Stimulated activated CD8-positive, alpha-beta memory T cell treated with anti-CD3 and anti-CD28 coated beads, Interleukin-2, amount 100 ng/mL, for 1 hour (primary cell): ENCODE measurements around the gene AOX1.
"Not testable (repeated sequence)": the region's sequence is repeated elsewhere in the genome, so short reads cannot be mapped to it uniquely, and the experiment has no call there.

Experiments
- DNase-seq, 2 donors: peaks; one replicate each; pipeline ENCODE4 v3.0.0-alpha.2; 2020; ENCODE audit warnings: low read depth in 2 of 2

The AOX1 gene

DNA sequence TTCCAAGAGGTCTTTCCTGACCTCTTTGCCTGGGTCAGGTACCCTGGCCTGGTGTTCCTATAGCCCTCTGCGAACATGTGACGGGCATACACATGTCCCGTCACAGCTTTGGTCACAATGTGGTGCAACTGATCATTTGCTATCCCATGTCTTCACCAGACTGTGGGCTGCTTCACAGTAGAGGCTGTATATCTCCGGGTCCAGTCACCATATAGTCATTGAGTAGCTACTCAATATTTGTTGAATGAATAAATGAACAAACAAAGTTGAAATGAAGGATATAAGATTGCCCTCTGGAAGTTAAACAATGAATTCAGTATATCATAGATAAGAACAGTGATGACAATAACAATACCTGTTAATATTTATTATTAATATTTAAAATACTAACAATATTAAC, 16.8 kb downstream of the AOX1 start:
- no peak for DNase-seq

DNA sequence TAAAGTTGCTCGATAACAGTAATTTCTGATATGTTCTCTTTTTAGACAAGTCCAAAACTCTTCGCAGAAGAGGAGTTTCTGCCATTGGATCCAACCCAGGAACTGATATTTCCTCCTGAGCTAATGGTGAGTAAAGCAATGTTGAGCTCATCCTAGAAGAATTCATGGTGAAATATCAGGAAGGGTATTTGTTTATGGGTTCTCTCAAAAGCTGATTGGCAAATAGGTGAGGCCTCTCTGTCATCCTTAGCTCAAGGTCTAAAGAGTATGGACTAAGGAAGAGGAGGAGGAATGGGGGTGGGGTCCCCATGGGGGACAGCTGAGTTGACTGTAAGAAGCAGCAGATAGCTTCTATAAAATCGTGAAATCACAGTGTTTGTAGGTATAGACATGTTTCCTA, 18.2 kb downstream of the AOX1 start:
- no peak for DNase-seq

DNA sequence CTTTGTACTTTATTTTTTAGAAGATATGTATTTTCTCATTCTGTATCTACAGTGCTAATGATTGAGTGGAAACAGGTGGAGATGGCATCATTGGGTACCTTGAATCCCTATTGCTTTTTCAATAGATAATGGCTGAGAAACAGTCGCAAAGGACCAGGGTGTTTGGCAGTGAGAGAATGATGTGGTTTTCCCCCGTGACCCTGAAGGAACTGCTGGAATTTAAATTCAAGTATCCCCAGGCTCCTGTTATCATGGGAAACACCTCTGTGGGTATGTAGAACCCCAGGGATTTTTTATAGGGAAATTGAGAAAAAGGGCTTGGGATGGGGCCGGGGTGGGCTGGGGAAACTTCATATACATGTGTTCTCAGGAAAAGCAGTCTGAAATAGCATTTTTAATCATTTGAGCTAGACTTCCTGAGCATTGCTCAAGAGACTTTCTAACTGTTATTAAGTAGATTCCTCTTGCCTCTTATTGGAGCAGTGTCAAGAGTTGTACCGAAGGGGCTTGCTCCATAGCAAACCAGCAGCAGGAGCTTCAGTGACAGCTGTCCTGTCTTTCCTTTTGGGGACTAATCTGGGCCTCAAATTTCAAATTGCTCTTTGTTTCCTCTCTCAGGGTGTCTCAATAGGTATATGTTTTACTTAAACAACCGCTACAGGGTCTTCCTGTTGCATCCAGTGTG, 18.9 kb downstream of the AOX1 start:
- no peak for DNase-seq

DNA sequence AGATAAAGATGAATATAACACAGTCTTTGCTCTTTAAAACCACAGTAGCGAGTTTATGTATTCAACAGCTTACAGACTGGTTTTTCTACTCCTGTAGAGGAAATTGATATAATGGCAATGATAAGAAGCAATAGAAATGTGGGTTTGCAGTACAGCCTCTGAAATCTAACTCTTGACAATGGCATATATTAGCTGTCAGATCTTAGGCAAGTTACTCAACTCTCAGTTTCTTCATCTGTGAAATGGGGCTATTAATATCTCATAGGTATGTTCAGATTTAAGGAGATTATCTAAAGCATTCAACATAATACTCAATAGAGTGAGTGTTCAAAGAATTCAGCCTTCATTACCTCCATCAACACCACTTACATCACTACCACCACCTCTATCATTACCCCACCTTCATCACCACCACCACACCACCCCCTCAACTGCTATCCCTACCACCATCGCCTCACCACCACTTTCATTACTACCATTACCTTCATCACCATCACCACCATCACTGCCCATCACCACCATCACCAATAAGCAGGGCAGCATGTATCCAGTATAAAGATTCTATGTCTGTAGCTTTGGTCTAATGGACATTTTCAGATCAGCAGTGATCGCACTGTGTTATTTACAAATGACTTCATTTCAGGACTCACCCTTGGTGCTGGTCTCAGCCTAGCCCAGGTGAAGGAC, 22.7 kb downstream of the AOX1 start:
- no peak for DNase-seq

DNA sequence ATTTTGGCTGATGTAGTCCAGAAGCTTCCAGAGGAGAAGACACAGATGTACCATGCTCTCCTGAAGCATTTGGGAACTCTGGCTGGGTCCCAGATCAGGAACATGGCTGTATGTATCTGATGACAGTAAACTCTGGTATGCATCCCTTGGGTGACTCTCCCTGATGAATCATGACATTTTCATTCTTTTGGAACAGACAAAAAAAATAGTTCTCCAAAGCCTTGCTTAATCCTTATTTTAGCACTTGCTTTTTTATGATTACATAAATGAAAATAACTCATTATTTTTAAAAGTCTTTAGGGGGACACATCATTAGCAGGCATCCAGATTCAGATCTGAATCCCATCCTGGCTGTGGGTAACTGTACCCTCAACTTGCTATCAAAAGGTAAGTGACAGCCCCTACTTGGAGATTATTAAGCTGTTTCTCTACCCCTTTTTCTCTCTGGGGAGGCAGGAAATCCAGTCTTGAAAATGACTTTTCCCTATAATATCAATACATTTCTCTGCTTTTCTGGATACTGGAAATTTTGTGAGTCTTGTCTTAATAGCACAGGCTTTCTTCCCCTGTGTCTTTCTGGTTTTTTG, 23.3 kb downstream of the AOX1 start:
- no peak for DNase-seq

DNA sequence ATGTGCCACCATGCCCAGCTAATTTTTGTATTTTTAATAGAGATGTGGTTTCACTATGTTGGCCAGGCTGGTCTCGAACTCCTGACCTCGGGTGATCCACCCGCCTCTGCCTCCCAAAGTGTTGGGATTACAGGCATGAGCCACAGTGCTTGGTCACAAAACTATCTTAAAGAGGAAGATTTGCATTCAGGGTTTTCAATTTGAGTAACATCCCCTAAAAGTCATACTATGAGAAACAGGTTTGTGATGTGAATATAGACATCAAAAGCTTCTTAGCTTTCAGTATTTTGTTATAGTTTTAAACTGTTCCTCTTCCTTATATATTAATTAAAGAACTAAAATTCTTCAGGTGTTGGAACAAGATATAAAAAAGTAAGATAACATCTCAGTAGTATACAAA, 24.4 kb downstream of the AOX1 start:
- DNase-seq, result not testable (repeated sequence)

DNA sequence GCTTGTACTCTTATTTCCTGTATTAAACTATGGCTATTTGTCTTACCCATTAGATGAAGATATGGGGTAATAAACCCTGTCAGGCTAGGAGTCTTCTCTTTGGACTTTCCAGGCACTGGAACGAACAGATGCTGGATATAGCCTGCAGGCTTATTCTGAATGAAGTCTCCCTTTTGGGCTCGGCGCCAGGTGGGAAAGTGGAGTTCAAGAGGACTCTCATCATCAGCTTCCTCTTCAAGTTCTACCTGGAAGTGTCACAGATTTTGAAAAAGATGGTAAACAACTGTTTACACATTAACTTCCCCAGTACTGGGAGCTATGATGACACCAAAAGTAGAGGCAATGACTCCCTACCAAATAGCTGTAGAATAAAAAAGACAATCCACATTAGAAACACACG, 27.9 kb downstream of the AOX1 start:
- no peak for DNase-seq

DNA sequence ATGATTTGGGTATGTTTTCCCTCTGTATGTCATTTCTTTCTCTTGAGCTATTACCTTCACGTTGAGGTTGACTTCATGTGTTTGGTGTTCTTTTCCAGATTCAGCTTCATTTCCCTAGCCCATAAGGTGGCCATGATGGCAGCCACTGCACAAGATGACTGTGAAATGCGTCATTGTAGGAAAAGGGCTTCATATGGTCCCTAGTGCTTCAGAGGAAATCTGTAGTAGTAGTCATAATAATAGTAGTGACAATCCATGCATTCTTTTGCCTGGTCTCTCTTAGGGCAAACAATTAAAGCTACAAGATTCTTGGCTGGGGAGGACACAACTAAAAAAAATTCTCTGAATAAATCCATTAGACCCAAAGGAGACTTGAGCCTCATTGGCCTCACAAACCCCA, 28.4 kb downstream of the AOX1 start:
- no peak for DNase-seq

DNA sequence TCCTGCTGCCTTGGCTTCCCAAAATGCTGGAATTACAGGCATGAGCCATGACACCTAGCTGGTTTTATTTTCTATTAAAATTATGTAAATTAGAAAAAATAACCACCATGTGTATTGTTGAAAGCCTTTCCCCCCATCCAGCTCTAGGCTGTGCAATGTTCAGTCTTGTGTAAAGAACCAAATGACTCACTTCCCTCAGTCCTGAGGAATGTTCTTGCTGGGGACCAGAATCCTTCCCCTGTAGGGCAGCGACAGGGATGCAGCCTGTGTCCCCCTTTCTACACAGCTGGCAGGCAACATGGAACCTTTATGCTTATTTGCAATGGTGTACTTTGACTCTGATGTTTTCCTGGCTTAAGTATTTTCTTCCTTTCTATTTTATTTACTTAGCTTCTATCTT, 29.4 kb downstream of the AOX1 start:
- no peak for DNase-seq

DNA sequence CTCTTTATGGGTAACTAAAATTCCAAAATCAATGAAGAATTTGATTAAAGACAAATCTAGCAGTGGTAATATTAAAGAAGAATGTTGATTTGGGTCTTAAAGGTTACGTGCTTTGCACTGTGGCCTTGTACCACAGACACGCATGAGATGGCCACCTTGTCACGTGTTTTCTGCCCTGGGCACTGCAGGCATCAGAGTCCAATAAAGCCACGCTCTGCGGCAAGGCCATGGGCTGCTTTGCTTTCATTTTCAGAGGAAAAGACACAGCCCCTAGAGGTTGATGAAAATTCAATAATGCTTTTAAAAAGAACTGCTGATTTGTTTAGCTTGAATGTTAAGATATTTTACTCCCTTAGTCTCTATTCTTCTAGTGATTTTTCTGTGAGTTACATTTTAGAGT, 30.4 kb downstream of the AOX1 start:
- no peak for DNase-seq

DNA sequence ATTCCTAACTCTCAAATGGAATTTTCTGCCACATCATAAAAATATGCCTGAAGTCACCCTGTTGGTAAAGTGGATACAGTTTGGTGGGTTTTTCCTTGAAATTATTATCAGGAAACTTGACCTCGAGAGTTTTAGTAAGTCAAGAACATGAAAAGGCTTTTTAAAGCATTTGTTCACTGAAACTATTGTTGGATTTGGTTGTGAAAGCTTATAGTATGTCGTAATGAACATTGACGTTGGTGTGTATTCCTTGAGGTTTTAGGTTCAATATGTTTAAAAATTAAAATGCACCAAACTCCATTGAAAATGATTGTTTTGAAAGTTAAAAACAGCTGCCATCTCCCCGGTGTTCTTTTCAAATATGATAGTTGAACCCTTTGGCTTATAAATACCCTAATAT, 30.8 kb downstream of the AOX1 start:
- DNase-seq, result no peak

DNA sequence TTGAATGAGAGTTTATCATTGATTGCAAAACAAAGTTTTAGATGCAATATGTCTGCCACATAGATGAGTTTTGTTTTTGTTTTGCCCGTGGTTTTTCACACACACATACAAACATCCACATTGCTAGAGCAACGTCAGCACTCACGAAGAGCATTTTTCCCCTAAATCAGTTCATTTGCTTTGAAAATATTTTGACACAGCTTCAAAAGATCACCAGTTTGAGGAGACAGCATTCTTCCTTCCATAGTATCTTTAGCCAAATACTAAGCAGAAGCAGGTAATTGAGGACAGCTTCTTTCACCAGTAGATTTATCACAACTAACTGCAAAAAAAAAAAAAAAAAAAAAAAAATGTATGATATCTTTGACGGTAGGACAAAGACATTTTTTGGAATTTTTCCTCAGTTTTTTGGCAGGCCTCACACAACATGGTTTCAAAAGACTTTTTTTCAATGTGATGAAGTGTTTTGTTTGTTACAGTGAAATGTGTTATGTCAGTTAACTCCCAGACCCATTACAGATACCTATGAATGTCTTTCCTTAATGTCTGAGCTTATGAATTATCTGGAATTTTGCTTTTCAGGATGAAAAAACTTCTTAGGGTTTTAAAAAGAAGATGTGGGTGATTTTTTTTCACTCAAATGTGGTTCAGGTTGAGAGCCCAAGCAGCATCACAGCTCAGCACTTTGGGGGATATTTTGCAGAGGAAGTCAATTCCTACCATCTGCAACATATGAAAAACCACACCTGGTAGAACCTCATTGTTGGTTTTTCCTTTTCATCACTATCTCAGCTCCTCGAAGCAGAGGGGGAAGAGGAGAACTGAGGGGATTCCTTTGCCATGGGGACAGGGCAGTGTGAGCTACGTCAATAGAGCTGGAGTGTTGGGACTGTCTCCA, 31.6 kb downstream of the AOX1 start:
- DNase-seq, result no peak

DNA sequence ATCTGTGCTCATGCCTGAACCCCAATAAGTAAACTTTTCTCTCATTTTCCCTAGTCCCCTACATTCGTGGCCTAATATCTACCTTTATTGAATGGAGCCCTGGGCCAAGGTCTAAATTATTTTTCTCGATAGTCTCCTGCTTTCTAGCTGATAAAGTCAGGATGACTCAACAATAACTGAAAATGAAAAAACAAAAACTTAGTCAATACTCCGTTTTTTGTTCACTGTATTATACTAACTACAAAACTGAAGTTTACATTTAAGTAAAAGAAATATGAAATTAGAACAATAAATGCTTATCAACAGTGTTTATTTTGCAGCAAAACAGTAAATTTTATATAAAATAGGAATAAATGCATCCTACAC, 32.2 kb downstream of the AOX1 start:
- no peak for DNase-seq

DNA sequence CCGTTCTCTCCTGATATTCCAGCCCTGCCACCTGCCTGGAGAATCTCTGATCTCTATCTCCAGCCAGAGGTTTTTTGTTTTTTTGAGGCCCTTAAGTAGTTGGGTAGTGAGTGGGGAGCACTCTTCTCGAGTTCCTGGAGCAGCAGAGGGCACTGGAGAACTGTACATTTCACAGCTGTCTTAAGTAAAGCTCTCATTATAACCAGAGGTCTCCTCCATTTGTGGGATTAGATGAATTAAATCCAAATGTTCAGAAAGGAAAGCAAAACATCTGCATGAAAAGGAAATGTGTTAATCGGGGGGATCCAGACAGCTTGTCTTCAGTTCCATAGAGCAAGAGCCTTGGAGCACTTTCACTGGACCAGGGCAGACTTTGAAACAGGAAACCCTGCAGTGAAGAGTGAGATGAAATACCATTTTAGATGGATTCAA, 32.8 kb downstream of the AOX1 start:
- no peak for DNase-seq

DNA sequence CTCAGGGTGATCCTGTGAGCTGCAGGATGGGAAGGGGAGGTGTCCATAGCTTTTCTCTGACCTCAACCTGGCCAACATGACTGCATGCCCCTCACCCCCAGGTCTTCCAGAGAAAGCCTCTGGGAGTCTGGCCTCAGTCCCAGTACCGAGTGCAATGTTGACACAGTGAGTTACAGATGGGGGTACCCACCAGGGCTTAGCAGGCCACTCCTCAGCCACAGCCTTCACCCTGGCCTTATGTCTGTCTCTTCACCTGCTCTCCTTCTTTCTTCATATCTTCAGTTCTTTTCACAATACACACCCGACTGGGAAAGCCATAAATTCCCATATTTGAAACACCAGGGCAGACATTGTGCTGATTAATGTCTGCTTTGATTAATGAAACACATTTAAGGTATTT, 33.5 kb downstream of the AOX1 start:
- DNase-seq, result no peak

DNA sequence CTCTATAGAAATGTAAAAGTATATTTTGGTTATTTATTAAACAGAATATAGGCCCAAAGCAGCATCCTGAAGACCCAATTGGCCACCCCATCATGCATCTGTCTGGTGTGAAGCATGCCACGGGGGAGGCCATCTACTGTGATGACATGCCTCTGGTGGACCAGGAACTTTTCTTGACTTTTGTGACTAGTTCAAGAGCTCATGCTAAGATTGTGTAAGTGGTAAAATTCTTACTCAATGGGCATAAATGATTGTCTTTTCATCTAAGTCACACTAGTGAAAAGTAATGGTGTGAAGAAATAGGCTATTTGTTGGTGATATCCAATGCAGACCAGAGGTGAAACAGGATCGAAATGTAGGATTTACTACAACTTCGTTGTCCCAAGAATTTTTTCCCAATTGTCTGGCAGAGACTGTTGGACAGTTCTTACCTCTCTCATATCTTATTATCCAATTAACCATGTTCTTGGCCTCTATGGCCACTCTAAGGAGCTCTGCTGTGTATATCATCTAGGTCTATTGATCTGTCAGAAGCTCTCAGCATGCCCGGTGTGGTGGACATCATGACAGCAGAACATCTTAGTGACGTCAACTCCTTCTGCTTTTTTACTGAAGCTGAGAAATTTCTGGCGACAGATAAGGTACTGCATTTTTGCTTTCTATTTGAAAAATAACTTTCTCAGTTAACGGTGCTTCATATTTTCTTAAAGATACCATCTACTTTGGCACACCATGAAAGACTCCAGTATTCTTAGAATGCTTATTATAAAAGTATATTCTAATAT, 35.0 kb downstream of the AOX1 start:
- DNase-seq, result no peak

DNA sequence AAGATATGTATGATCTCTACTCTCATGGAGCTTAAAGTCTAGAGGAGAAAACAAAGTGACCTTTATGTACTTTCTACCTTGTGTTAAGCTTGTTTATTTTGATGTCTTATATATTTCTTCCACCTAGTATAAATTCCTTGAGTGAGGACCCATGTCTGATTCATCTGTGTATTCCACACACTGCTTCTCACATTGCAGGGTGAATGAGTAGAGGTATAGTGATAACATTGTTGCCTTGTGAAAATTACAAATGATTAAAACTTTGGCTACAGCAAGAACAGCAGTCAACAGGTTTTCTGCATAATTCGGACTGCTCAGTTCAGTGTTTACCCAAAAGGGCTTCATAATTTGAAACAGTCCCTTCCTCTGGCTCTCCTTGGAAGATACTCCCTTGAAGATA, 36.3 kb downstream of the AOX1 start:
- DNase-seq, result no peak

DNA sequence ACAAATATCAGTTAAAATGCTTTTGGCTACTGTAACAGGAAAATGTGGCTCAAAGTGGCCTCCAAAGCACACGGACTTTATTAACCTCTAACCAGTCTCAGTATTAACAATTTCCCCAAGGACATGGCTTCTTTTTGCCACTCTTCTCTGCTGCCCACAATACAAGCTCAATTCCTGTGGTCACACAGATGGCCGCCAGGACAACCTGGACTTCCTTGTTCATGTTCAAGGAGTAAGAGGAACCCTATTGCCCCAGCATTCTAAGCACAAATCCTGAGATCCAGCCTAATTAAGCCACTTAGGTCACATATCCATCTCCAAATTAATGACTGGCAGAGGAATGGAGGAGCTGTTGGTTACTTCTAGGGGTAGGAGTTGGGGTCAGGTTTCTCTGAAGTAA, 38.2 kb downstream of the AOX1 start:
- no peak for DNase-seq

DNA sequence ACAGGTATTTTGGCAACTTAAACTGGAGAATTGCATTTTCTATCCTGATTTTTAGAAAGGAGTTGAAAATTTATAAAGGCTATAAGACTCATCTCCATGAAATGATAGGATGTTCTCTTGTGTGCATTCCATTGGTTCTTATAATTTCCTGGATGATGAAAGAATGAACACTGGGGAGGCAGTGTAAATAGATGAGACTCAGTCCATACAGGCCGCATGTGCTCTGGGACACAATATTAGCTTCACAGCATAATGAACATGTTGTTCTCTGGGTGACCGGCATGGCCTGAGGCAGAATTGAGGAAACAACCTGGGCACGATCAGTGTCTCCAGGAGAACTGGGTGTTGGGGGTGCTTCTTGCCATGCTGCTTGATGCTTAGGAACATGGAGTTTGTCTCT, 38.8 kb downstream of the AOX1 start:
- no peak for DNase-seq

DNA sequence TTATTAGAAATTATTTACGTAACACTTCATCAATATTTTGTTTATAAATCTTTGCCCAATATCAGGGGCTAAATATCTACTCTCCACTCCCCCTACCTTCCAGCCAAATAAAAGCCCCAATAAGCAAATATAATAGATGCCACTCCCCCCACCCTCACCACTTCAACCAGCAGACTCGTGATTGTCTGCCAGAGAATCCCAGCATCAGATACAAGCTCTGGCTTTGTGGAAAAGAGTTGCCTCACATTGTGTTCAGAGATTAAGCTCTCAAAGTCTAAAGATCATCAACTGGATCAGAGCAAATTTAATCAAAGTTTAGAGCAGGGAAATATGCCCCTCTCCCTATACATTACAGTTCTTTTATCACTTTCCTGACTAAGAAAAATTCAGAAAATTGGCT, 39.5 kb downstream of the AOX1 start:
- no peak for DNase-seq

DNA sequence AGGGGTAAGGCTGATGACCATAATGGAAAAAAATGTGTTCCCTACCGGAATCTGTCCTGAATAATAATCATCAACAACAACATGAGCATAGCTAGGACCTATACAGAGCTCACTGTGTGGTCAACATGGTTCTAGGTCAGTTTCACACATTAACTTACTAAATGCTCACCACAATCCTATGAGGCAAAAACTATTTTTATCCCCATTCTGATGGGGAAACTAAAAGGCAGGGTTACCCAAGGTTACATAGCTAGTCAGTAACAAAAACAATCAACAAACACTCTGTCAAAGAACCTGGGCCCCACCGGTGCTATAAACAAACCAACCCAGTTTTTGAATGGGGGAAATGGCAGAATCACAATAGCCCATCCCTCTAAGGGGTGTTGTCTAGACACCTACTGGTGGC, 40.1 kb downstream of the AOX1 start:
- DNase-seq, result no peak
